ENCODE results near the gene TMPRSS2. TPM values are rescaled to one million over a fixed set of nuclear protein-coding genes. Genes with fewer than 3 reads are reported as not detected.

The TMPRSS2 gene
- total and polyA plus RNA-seq, 2 donors (not counting 3 experiments of a cell fraction or from before 2014, with no cell fraction given) = not detected

DNA sequence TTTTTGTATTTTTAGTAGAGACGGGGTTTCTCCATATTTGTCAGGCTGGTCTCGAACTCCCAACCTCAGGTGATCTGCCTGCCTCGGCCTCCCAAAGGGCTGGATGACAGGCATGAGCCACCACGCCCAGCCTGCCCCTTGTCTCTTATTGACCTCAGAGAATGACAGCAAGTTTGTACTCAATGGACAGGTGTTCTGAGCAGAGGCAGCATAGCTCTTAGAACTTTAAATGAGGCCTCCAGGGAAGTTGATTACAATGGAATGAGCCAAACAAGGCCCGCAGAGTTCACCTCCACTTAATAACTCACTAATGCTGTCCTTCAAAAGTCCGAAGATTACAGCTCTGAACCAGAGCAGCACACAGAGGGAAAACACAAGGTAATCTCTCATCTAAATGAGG is 10.9 kb downstream of the TMPRSS2 start:
- TF ChIP-seq POLR2A (IDR thresholded peaks at IDR 0.05; ENCODE audit: low read depth, low read length) (no peak), EZH2 (IDR thresholded peaks at IDR 0.05; ENCODE audit: borderline replicate concordance, low read depth, low read length, severe bottlenecking) (no peak), JUN (IDR thresholded peaks at IDR 0.05; ENCODE audit: borderline replicate concordance, insufficient read depth, insufficient read length, low read depth) (no peak), FOS (IDR thresholded peaks at IDR 0.05; ENCODE audit: borderline replicate concordance, insufficient read depth, low read length) (no peak), POLR2AphosphoS5 (IDR thresholded peaks at IDR 0.05; ENCODE audit: insufficient read depth, low read depth, low read length) (no peak), GATA2 (IDR thresholded peaks at IDR 0.05; ENCODE audit: insufficient read depth, insufficient read length, low read depth, low read length) (no peak), MYC (IDR thresholded peaks at IDR 0.05; ENCODE audit: low read depth, low read length) (no peak), MAX (IDR thresholded peaks at IDR 0.05; ENCODE audit: insufficient read depth, insufficient read length) (no peak)
- TF ChIP-seq, protein P1, sequence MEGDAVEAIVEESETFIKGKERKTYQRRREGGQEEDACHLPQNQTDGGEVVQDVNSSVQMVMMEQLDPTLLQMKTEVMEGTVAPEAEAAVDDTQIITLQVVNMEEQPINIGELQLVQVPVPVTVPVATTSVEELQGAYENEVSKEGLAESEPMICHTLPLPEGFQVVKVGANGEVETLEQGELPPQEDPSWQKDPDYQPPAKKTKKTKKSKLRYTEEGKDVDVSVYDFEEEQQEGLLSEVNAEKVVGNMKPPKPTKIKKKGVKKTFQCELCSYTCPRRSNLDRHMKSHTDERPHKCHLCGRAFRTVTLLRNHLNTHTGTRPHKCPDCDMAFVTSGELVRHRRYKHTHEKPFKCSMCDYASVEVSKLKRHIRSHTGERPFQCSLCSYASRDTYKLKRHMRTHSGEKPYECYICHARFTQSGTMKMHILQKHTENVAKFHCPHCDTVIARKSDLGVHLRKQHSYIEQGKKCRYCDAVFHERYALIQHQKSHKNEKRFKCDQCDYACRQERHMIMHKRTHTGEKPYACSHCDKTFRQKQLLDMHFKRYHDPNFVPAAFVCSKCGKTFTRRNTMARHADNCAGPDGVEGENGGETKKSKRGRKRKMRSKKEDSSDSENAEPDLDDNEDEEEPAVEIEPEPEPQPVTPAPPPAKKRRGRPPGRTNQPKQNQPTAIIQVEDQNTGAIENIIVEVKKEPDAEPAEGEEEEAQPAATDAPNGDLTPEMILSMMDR (IDR thresholded peaks at IDR 0.05; ENCODE audit: extremely low read depth in 1 of 2, insufficient read depth in 1 of 2, low read depth in 1 of 2, low read length in 2 of 2) = no peak
- Histone ChIP-seq H3K4me1 (ENCODE audit: control insufficient read depth, extremely low read depth, insufficient read depth, low read length) (no peaks in the 10 kb centered on the region), H3K79me2 (ENCODE audit: control insufficient read depth, insufficient read depth, low read length) (no peaks in the 10 kb centered on the region), H3K27ac (ENCODE audit: insufficient read depth, low read depth, low read length) (no peak overlapping the region), H3K9ac (replicated peaks; ENCODE audit: extremely low read depth, insufficient read depth, low read length) (no peak overlapping the region), H2AFZ (ENCODE audit: low read depth, low read length) (no peak overlapping the region), H3K9me1 (replicated peaks; ENCODE audit: control insufficient read depth, extremely low read depth, insufficient read depth, low read length) (no peaks in the 10 kb centered on the region), H3K4me2 (ENCODE audit: insufficient read depth, low read length) (no peak overlapping the region), H4K20me1 (replicated peaks; ENCODE audit: control insufficient read depth, extremely low read depth, insufficient read depth, low read length) (no peaks in the 10 kb centered on the region), H3K36me3 (ENCODE audit: control insufficient read depth in 2 of 2, extremely low read depth in 1 of 2, insufficient read depth in 2 of 2, low read length in 2 of 2) (no peaks in the 10 kb centered on the region), H3K27me3 (ENCODE audit: control insufficient read depth in 2 of 2, insufficient read depth in 2 of 2, low read length in 2 of 2) (no peaks in the 10 kb centered on the region), H3K4me3 (replicated peaks in 1 of 3; ENCODE audit: insufficient read depth in 1 of 3, low read depth in 1 of 3, low read length in 3 of 3) (no peak overlapping the region), H3K9me3 (replicated peaks; ENCODE audit: control insufficient read depth, insufficient read depth, low read length) (no peaks in the 10 kb centered on the region)
- no TSS peak for BruUV-seq (replicated peaks)
- intact Hi-C loops (cut with micrococcal nuclease) (no loop called here), dilution Hi-C loops (cut with MboI; ENCODE audit: extremely low pct_ligation_motif_present, low sequenced_read_pairs) (no loop called here)
- DNase-seq (ENCODE audit: low read depth, low spot score) = no peak
- ChIA-PET POLR2A (no interaction called here), CTCF (no interaction called here)
- no peak for FAIRE-seq

All from endothelial cell of umbilical vein (primary cell).